Mucosa of descending colon (tissue), 3 donors: ENCODE results near the gene PUDP. TPM values are rescaled to one million over a fixed set of nuclear protein-coding genes. Genes with fewer than 3 reads are reported as not detected.

ENCODE experiments used
- ATAC-seq: fragments of 200-7000 bp; cut with Tn5 transposase; one replicate; pipeline ENCODE4 v1.9.1; 2020; ENCODE audit warnings: mild to moderate bottlenecking, moderate library complexity
- DNase-seq, 3 donors: peaks; one replicate each; pipeline ENCODE4 v3.0.0-alpha.2; 2020
- H3K36me3 ChIP-seq: fragments of 200-600 bp; one replicate; pipeline ENCODE4 v1.8.0; 2021; ENCODE audit warnings: low read depth, mild to moderate bottlenecking
- H3K4me1 ChIP-seq: fragments of 200-600 bp; one replicate; pipeline ENCODE4 v1.8.0; 2021; ENCODE audit warnings: low read depth, mild to moderate bottlenecking
- H3K4me3 ChIP-seq: fragments of 200-600 bp; one replicate; pipeline ENCODE4 v1.8.0; 2021; ENCODE audit warnings: mild to moderate bottlenecking
- H3K9me3 ChIP-seq: fragments of 200-600 bp; one replicate; pipeline ENCODE4 v1.8.0; 2021; ENCODE audit warnings: mild to moderate bottlenecking
- intact Hi-C, 2 donors: fragments of 100-400 bp; cut with DNase I in 1 of 2; cut with micrococcal nuclease in 1 of 2; formaldehyde crosslinking; loops; one replicate each; pipeline versions ENCODE4 v1.11.0 to v1.11.1; 2022; cut with DNase I, micrococcal nuclease
- total RNA-seq, 3 donors: library from RNA; stranded (reverse); fragmentation: NEBNext Ultra II Directional in 2 of 3; extraction: Animal tissue kit (Norgen Biotek cat#: 25700) in 2 of 3; gene quantifications; one replicate each; pipeline versions ENCODE4 v1.2.1 to v1.2.4, GENCODE V29; 2021 to 2023
- TF ChIP-seq, protein P1 (sequence below): fragments of 200-600 bp; IDR thresholded peaks from one replicate; pipeline ENCODE4 v1.8.0; 2022; ENCODE audit warnings: antibody characterized with exemption, mild to moderate bottlenecking
- donor health status: DM: no; HTN: no; CAD: no; lungs with moderate emphysema.
- donor health status: DM: no; HTN: no; CAD: no.
- donor health status: DM: no; HTN: yes; CAD: no.

PUDP gene
- total RNA-seq, 3 donors from 2014 or later = 16.4 to 38.5 (median 32.3) TPM

DNA sequence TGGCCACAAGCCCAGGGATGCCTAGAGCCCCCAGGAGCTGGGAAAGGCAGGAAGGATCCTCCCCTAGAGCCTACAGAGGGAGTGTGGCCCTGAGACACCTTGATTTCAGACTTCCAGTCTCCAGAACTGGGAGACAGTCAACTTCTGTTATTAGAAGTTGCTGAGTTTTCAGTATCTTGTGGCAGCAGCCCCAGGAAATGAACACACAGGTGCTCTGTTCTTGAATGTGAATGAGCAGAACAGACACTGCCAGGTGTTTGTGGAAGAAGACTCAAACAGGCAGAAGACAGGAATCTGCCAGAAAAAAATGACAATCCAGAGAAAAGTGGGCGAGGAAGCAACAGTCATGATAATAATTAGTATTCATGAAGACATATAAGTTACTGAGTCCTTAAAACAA, 64.9 kb downstream of the PUDP start:
- DNase-seq = no peak
- H3K9me3 ChIP-seq = no peaks in the 10 kb centered on the region
- intact Hi-C loops = no loop called here
- TF ChIP-seq, protein P1, sequence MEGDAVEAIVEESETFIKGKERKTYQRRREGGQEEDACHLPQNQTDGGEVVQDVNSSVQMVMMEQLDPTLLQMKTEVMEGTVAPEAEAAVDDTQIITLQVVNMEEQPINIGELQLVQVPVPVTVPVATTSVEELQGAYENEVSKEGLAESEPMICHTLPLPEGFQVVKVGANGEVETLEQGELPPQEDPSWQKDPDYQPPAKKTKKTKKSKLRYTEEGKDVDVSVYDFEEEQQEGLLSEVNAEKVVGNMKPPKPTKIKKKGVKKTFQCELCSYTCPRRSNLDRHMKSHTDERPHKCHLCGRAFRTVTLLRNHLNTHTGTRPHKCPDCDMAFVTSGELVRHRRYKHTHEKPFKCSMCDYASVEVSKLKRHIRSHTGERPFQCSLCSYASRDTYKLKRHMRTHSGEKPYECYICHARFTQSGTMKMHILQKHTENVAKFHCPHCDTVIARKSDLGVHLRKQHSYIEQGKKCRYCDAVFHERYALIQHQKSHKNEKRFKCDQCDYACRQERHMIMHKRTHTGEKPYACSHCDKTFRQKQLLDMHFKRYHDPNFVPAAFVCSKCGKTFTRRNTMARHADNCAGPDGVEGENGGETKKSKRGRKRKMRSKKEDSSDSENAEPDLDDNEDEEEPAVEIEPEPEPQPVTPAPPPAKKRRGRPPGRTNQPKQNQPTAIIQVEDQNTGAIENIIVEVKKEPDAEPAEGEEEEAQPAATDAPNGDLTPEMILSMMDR = no peak
- no peak overlapping the region for H3K4me3 ChIP-seq
- H3K36me3 ChIP-seq = no peaks in the 10 kb centered on the region
- H3K4me1 ChIP-seq = no peaks in the 10 kb centered on the region
- no peak for ATAC-seq

DNA sequence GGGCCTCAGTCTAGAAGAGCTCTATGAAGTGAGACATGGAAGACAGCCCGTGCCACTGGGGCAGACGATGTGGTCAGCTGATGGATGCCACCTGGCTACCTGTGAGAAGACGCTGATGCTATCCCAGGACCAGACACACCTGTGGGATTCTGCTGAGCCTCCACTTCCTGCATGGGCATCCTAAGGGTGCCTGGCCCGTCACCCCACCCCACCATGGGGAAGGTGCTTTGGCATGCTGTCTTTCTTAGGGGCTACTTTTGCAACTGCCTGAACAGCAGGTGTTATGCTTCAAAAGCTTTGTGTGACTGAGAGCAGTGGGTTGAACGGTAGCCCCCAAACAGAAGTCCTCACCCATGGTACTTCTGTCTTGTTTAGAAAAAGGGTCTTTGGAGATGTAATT, 65.4 kb downstream of the PUDP start:
- Histone ChIP-seq H3K4me3 (no peak overlapping the region), H3K9me3 (no peaks in the 10 kb centered on the region), H3K36me3 (no peaks in the 10 kb centered on the region), H3K4me1 (no peaks in the 10 kb centered on the region)
- ATAC-seq (no peak), DNase-seq (no peak)
- TF ChIP-seq, protein P1 = no peak
- intact Hi-C loops = no loop called here

DNA sequence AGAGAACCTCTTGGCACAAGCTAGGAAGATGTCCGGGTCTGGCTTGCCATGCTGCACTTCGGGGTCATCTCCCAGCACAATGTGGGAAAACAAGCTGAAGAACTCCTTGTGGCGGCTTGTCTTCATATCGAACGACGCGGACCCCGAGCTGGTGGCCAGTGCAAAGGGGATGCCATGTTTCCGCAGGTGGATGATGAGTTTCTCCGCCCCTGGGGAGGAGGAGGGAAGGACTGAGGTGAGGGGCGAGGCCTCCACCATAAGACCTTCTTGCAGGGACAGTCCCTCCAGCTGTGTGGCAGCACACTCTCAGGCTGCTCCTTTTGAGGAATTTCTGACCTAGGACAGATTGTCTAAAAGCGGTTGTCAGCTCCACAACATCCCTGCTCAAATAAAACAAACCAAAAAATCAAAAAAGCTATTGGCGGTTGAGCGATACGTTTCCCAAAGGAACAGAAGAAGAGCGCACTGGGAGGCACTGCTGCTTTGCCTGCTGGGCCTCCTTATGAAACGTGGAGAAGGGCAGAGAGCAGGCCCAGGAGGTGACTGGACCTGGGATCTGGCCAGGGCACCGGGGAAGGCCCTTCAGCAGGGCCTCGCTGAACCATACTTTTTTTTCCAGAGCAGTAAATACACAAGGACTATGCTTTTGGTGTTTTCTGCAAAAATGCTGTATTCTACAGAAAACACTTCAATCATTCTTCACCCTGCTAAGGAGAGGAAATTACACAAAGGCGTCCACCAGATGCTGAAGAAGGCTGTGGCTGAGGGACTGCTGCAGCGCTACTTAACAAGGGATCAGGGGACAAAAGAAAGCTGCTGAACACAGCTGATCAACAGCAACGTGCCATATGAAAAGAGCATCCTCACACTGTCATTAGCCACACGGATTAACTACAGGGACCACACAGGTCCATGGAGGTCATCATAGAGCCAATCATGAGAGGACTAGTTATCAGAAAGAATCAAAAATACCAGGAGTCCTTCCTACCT, 70.4 kb downstream of the PUDP start:
- intact Hi-C loops = no loop called here
- TF ChIP-seq, protein P1 = no peak
- H3K9me3 ChIP-seq = no peaks in the 10 kb centered on the region

DNA sequence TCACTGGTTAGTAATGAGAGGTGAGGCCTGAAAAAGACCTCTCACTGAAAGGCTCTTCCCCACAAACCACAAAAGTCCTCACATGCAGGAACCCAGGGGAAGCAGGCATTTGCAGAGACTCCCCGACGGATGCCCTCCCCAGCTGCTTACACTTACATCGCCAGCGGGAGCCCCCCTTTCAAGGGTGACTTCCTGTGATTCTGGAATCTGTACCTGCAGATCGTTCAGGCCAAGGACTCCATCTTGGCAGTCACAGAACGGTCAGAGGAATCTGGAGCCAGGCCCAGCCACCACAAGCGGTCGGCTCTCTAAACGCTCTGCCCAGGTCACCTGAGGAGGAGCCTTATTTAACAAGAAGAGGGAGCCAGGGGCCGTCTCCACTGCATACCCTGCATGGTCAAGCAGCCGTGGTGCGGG, 71.7 kb downstream of the PUDP start:
- intact Hi-C loops = no loop called here
- DNase-seq = no peak
- ATAC-seq = no peak
- Histone ChIP-seq H3K36me3 (no peaks in the 10 kb centered on the region), H3K4me1 (no peaks in the 10 kb centered on the region), H3K9me3 (no peaks in the 10 kb centered on the region), H3K4me3 (no peak overlapping the region)
- TF ChIP-seq, protein P1 = no peak

More for the DNA sequence above, 70.4 kb downstream of the PUDP start:
- DNase-seq = no peak
- Histone ChIP-seq H3K36me3 (no peaks in the 10 kb centered on the region), H3K4me3 (no peak overlapping the region), H3K4me1 (no peaks in the 10 kb centered on the region)
- ATAC-seq = no peak

DNA sequence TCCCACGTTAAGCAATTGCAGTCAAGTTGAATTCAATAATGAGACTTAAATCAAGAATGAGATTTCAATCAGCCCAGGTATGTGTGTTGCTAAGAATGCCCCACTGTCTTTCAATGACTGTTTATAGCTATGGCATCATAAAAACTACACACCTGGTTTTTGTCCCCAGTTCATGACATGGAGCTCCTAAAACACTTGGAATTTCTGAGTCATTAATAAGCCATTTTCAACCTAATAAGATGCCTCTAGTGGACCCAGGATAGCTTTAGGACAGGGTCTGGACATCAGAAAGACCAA, 73.1 kb downstream of the PUDP start:
- TF ChIP-seq, protein P1 = no peak
- intact Hi-C loops = no loop called here
- Histone ChIP-seq H3K36me3 (no peaks in the 10 kb centered on the region), H3K9me3 (no peaks in the 10 kb centered on the region), H3K4me1 (no peaks in the 10 kb centered on the region), H3K4me3 (no peak overlapping the region)
- DNase-seq = no peak
- ATAC-seq = peak; percentile 59
